ENCODE results near the gene DMRTB1.

The DMRTB1 gene

GRCh38 chr1:53435151-53435550 is 24.0 kb upstream of the DMRTB1 start:
- no peak for DNase-seq

- no peak for DNase-seq
These were observed 20.5 kb upstream of the DMRTB1 start for GRCh38 chr1:53438427-53439336.

- no peak for DNase-seq
These were observed 19.6 kb upstream of the DMRTB1 start for GRCh38 chr1:53439337-53440207.

GRCh38 chr1:53440633-53441032 is 18.6 kb upstream of the DMRTB1 start:
- DNase-seq, result no peak

GRCh38 chr1:53442299-53442698 is 16.9 kb upstream of the DMRTB1 start:
- peak; percentile 70 to 85 (median 79) for DNase-seq

- no peak for DNase-seq
These were observed 13.1 kb upstream of the DMRTB1 start for GRCh38 chr1:53446051-53446450.

GRCh38 chr1:53447413-53447812 is 11.8 kb upstream of the DMRTB1 start:
- no peak for DNase-seq

GRCh38 chr1:53448241-53448841 is 10.9 kb upstream of the DMRTB1 start:
- DNase-seq, result no peak

- DNase-seq, result no peak
These were observed 10.2 kb upstream of the DMRTB1 start for GRCh38 chr1:53449021-53449420.

- no peak for DNase-seq
These were observed 9.5 kb upstream of the DMRTB1 start for GRCh38 chr1:53449693-53450092.

- peak in 3 of 4 experiments; percentile 13 to 45 (median 23) for DNase-seq
These were observed 9.0 kb upstream of the DMRTB1 start for GRCh38 chr1:53450225-53450624.

- peak; percentile 33 to 63 (median 58) for DNase-seq
These were observed 5.2 kb upstream of the DMRTB1 start for GRCh38 chr1:53454019-53454418.

GRCh38 chr1:53455364-53455991 is 3.7 kb upstream of the DMRTB1 start:
- no peak for DNase-seq

GRCh38 chr1:53458634-53459033 is 565 bp upstream of the DMRTB1 start:
- no peak for DNase-seq

GRCh38 chr1:53460211-53460634 is 1.0 kb downstream of the DMRTB1 start:
- no peak for DNase-seq

- no peak for DNase-seq
These were observed 1.6 kb downstream of the DMRTB1 start for GRCh38 chr1:53460666-53461322.

- no peak for DNase-seq
These were observed 2.3 kb downstream of the DMRTB1 start for GRCh38 chr1:53461323-53462044.

GRCh38 chr1:53462193-53462592 is 3.0 kb downstream of the DMRTB1 start:
- DNase-seq, result no peak

- DNase-seq, result no peak
These were observed 3.7 kb downstream of the DMRTB1 start for GRCh38 chr1:53462769-53463501.

Data from suppressor macrophage (primary cell).